Limb (tissue), 2 donors: Measurements from ENCODE around the gene GNGT2.
"Not testable (repeated sequence)": the region's sequence is repeated elsewhere in the genome, so short reads cannot be mapped to it uniquely, and the experiment has no call there.

Source experiments
- DNase-seq, 2 donors: peaks; one replicate each; pipeline ENCODE4 v3.0.0-alpha.2; 2016; ENCODE audit errors: extremely low spot score in 2 of 2

Gene GNGT2

DNA sequence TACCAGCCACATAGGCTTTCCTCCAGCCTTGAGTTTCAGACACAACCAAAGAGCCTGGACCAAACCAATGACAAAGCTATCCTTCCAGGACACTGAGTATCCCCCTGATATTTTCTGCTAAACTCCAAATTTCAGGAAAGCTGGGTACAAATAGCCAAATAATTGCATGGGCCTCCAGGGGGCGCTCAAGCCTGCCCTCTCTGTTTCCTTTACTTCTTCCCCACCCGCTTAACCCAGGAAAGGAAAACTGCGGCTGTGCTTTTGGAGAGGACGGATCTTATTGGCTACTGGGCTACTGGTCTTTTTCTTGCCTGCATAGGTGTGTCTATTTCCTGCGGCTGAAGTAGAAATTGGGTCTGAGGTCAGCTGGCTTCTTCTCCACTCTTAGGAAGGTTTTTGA, 30.1 kb downstream of the GNGT2 start:
- peak; percentile 18 to 49 for DNase-seq

DNA sequence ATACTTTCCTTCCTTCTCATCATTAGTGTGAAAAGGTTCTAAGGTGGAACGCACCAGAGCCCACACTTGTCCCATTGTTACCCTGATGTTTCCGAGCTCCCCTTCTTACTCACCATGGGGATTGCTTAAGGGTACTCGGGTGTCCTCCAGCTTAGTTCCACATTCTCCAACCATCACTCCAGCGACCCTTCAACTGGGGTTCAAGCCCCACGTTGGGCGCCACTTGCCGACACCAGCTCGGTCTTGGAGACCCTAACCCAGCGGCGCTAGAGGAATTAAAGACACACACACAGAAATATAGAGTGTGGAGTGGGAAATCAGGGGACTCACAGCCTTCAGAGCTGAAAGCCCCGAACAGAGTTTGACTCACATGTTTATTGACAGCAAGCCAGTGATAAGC, 34.4 kb downstream of the GNGT2 start:
- DNase-seq: not testable (repeated sequence)

DNA sequence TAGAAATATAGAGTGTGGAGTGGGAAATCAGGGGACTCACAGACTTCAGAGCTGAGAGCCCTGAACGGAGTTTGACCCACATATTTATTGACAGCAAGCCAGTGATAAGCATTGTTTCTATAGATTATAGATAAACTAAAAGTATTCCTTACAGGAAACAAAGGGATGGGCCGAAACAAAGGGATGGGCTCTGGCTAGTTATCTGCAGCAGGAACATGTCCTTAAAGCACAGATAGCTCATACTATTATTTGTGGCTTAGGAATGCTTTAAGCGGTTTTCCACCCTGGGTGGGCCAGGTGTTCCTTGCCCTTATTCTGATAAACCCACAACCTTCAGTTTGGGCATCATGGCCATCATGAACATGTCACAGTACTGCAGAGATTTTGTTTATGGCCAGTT, 39.7 kb downstream of the GNGT2 start:
- not testable (repeated sequence) for DNase-seq

DNA sequence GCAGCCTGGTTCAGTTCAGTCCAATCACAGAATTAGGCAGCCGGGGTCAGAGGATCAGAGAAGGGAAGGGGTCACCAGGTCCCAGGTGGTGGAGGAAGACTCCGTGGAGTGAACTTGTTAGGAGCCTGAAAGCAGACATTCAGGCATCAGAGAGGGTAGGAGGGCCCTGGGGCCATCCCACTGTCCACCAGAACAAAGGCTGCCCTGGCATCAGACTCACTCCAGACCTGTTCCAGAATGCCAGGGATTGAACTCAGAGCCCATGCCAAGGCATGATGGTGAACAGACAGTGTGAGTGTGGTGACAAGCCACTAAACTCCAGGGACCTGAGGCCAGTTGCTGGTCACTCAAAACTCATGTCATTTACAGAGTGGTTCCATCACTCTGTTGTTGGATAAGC, 40.2 kb downstream of the GNGT2 start:
- no peak for DNase-seq

DNA sequence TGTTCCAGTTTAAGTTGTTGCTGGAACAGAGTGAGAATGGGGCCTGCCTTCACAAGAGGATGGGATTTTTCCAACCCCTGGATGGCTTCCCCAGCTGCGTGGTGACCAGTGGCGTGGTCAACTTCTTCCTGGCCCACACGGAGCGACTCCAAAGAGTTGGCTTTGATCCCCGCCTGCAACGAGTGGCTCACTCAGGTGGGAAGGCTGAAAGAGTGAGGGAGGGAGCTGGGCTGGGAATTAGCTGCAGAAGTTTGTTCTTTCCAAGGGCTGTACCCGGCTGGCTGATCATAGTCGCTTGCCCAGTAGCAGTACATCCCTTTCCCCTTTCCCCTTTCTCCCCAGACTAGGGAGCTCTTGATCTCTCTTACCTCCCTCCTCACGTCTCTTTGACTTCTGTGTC, 41.7 kb downstream of the GNGT2 start:
- DNase-seq: no peak

GRCh38 chr17:49165143-49165542, 45.2 kb downstream of the GNGT2 start:
- DNase-seq: no peak

GRCh38 chr17:49162866-49163265, 47.5 kb downstream of the GNGT2 start:
- DNase-seq: no peak

- DNase-seq: no peak
These were observed 52.6 kb downstream of the GNGT2 start for GRCh38 chr17:49157784-49158183.

- no peak for DNase-seq
These were observed 54.1 kb downstream of the GNGT2 start for GRCh38 chr17:49156256-49156655.
